ENCODE data around the gene HAS3.
"Not testable (repeated sequence)": the region's sequence is repeated elsewhere in the genome, so short reads cannot be mapped to it uniquely, and the experiment has no call there.

HAS3 gene

GRCh38 chr16:69118468-69118867 is 13.0 kb downstream of the HAS3 start:
- DNase-seq (ENCODE audit: low spot score): no peak

GRCh38 chr16:69118994-69119393 is 13.5 kb downstream of the HAS3 start:
- no peak for DNase-seq (ENCODE audit: low spot score)

GRCh38 chr16:69119536-69119935 is 14.1 kb downstream of the HAS3 start:
- no peak for DNase-seq (ENCODE audit: low spot score)

GRCh38 chr16:69120096-69120664 is 14.7 kb downstream of the HAS3 start:
- no peak for DNase-seq (ENCODE audit: low spot score)

GRCh38 chr16:69123910-69124309 is 18.5 kb downstream of the HAS3 start:
- DNase-seq (ENCODE audit: low spot score): peak; percentile 73

- DNase-seq (ENCODE audit: low spot score): not testable (repeated sequence)
Measured at GRCh38 chr16:69124406-69124805, 19.0 kb downstream of the HAS3 start.

GRCh38 chr16:69124961-69125360 is 19.5 kb downstream of the HAS3 start:
- DNase-seq (ENCODE audit: low spot score): not testable (repeated sequence)

GRCh38 chr16:69126221-69126620 is 20.8 kb downstream of the HAS3 start:
- no peak for DNase-seq (ENCODE audit: low spot score)

- DNase-seq (ENCODE audit: low spot score): not testable (repeated sequence)
Measured at GRCh38 chr16:69126801-69127200, 21.3 kb downstream of the HAS3 start.

- no peak for DNase-seq (ENCODE audit: low spot score)
Measured at GRCh38 chr16:69127966-69128510, 22.6 kb downstream of the HAS3 start.

GRCh38 chr16:69130461-69130860 is 25.0 kb downstream of the HAS3 start:
- no peak for DNase-seq (ENCODE audit: low spot score)

GRCh38 chr16:69131167-69131838 is 25.9 kb downstream of the HAS3 start:
- peak; percentile 29 for DNase-seq (ENCODE audit: low spot score)

GRCh38 chr16:69131839-69132423 is 26.5 kb downstream of the HAS3 start:
- DNase-seq (ENCODE audit: low spot score): no peak

GRCh38 chr16:69132424-69133252 is 27.2 kb downstream of the HAS3 start, which contains the start of the genes CHTF8 and UTP4:
Gene CHTF8, minus strand, starts transcription at chr16:69132588. Its CDS starts 11,130 bp downstream, at chr16:69121458.
Gene UTP4, plus strand, starts transcription at chr16:69132649. Its CDS starts 811 bp downstream, at chr16:69133460.
- peak; percentile 60 for DNase-seq (ENCODE audit: low spot score)

GRCh38 chr16:69133373-69133954 is 28.0 kb downstream of the HAS3 start:
- no peak for DNase-seq (ENCODE audit: low spot score)

GRCh38 chr16:69138608-69139007 is 33.2 kb downstream of the HAS3 start:
- no peak for DNase-seq (ENCODE audit: low spot score)

- DNase-seq (ENCODE audit: low spot score): not testable (repeated sequence)
Measured at GRCh38 chr16:69139464-69139863, 34.0 kb downstream of the HAS3 start.

- no peak for DNase-seq (ENCODE audit: low spot score)
Measured at GRCh38 chr16:69141014-69141413, 35.6 kb downstream of the HAS3 start.

GRCh38 chr16:69141936-69142335 is 36.5 kb downstream of the HAS3 start:
- DNase-seq (ENCODE audit: low spot score): no peak

- no peak for DNase-seq (ENCODE audit: low spot score)
Measured at GRCh38 chr16:69143116-69143515, 37.7 kb downstream of the HAS3 start.

GRCh38 chr16:69145658-69146057 is 40.2 kb downstream of the HAS3 start:
- no peak for DNase-seq (ENCODE audit: low spot score)

GRCh38 chr16:69149621-69150020 is 44.2 kb downstream of the HAS3 start:
- not testable (repeated sequence) for DNase-seq (ENCODE audit: low spot score)
